ENCODE data around the gene GATA5.

GATA5 gene

DNA sequence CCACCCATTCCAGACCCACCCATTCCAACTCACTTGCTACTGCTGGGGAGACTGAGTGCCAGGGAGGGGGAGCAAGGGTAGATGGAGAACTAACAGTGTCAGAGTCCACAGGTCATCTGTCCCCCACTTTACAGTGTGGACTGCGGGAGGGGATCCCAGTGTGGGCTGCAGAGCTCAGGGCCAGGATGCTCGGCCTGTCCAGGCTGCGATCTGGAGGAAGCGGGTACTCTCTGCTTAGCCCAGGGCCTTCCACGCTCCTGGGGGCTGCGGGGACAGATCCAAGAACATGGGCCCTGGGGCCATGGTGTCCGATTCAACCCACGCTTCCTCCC is 14.1 kb upstream of the GATA5 start:
- H3K4me3 ChIP-seq (ENCODE audit: low read depth, low read length): no peak overlapping the region
- DNase-seq (ENCODE audit: low read depth): no peak

GRCh38 chr20:62489186-62489931 is 13.6 kb upstream of the GATA5 start:
- no peak for DNase-seq (ENCODE audit: low read depth)
- no peak overlapping the region for H3K4me3 ChIP-seq (ENCODE audit: low read depth, low read length)

DNA sequence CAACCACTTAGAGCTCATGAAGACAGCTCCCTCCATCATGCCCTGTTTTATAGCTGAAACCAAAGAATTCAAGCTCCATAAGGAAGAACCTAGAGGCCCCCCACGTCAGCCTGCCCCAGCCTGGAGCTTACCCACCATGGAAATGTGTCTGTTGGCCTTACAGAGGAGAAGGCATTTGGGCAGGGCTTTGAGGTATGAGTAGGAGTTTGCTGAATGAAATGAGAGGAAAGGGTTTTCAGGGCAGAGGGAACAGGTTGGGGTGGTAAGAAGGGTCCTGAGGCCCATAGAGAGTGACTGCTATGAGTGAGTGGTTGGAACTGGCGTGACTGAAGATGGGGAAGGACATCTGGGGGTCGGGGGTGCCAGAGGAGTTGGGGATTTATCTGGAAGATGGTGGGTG is 12.7 kb upstream of the GATA5 start:
- no peak overlapping the region for H3K4me3 ChIP-seq (ENCODE audit: low read depth, low read length)

GRCh38 chr20:62487561-62488354 is 12.0 kb upstream of the GATA5 start:
- no peak for DNase-seq (ENCODE audit: low read depth)
- H3K4me3 ChIP-seq (ENCODE audit: low read depth, low read length): no peak overlapping the region

More for the DNA sequence above, 12.7 kb upstream of the GATA5 start:
- DNase-seq (ENCODE audit: low read depth): no peak

DNA sequence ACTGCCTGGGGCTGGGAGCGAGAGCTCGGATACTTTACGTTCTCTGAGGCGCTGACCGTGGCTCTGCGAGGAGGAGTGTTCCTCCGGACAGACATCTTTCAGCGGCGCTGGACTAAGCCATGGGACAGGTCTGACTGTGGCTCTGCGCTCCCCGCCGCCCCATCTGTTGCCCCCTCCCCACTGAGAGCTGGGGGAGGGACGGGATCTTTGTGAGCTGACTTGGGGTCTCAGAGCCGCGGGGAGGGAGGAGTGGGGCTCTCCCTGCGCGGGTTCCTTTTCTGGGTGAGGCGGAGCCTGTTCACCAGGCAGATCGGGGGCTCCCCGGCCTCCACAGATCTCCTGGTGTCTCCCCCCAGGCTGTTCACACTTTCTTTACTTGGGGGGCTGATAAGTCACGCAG is 11.3 kb upstream of the GATA5 start:
- DNase-seq (ENCODE audit: low read depth): no peak
- H3K4me3 ChIP-seq (ENCODE audit: low read depth, low read length): no peak overlapping the region

GRCh38 chr20:62486484-62486883 is 10.7 kb upstream of the GATA5 start:
- DNase-seq (ENCODE audit: low read depth): no peak
- H3K4me3 ChIP-seq (ENCODE audit: low read depth, low read length): no peak overlapping the region

DNA sequence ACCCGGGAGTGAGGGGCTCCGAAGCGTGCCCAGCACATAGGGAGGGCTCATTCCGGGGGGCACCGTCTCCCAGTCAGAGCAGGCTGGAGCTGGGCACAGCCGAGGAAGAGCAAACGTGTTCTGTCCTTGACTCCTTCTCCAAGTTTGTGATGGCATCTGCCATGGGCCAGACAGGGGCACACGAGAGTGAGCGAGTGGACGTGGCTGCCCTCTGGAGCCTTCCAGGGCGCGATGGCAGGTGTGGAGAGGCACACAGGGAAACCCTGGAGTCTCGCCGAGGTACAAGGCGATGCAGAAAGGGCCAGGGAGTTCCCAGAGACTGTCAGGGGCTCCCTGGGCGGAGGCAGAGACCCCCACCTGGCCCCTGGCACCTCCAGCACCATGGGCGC is 9.9 kb upstream of the GATA5 start:
- H3K4me3 ChIP-seq (ENCODE audit: low read depth, low read length): no peak overlapping the region
- DNase-seq (ENCODE audit: low read depth): no peak

DNA sequence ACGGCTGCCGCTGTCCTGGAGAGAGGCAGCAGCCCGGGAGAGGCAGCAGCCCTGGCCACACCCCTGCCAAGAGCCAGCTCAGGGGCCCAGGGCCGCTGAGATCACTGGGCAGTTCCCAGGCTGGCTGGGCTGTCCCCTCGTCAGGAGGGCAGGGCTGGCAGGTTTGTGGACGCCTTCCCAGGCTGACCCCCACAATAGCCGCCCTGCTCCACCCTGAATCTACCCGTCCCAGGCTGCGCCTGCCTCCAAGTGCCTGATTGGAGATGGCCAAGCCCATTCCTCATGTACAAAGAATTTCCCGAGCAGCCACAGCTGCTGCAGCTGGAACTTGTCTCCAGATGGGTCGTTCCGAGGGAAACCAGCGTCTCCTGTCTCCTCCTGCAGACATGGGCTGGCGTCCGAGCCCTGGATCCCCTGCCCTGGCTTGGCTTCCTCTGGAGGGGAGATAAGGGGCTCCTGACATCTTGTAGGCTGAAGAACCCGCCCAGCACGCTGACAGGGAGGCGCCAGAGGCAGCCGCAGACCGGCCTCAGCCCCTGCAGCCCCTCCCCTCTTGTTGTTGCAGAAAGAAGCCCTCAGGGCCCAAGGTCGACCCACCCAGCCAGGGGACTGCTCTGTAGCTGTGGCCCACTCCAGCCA is 9.4 kb upstream of the GATA5 start:
- H3K4me3 ChIP-seq (ENCODE audit: low read depth, low read length): no peak overlapping the region
- no peak for DNase-seq (ENCODE audit: low read depth)

- H3K4me3 ChIP-seq (ENCODE audit: low read depth, low read length): no peak overlapping the region
These were observed 8.7 kb upstream of the GATA5 start for GRCh38 chr20:62484478-62484877.

DNA sequence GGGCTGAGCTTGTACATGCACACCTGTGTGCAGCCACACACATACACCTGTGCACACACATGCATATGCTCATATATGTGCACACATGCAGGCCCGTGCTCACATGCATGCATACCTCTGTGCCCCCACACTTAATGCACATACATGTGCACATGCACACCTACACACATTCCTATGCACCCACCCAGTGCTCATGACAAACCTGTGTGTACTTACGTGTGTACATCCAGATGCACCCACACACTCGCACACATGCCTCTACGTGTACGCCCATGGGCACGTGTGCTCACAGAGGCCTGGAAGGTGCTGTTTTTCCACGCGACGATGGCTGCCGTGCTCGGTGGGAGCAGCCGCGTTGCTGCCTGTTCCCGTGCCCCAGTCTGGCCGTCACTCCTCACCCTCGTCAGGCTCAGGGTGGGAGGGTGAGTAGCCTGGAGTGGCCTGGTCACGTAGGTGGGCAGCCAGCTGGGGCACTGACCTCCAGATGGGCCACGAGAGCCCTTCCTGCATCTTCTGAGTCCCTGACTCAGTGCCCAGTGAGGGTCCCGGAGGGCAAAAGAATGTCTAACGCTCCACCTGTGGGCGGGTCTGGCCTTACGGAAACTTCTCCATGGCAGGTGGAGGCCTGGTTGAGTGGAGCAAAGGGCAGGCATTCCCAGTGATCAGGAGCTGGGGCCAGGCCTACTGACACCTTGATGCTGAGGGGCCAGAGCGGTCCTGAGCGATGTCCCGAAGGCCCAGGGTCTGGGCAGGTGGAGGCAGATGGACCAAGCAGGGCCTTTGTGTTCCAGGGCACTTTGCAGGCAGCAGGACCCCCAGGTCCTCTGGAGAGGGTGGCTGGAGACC is 8.0 kb upstream of the GATA5 start:
- DNase-seq (ENCODE audit: low read depth): no peak
- no peak overlapping the region for H3K4me3 ChIP-seq (ENCODE audit: low read depth, low read length)

More at GRCh38 chr20:62484478-62484877, 8.7 kb upstream of the GATA5 start:
- no peak for DNase-seq (ENCODE audit: low read depth)

DNA sequence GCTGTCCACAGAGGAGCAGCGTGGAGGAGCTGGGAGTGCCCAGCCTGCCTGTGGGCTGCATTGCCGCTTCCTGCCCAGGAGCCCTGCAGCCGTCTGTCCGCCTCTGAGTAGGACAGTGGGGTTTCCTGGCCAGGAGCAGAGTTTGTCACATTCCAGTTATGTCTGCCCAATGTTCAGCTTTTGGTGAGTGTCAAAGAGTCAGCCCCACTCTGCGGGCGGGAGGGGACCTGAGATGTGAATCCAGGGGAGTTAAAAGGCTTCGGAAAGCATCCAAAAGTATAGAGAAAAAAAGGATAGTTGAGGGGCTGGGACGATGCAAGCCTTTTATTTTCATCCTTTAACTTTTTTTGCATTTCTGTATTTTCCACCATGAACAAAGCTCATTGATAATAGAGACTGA is 7.2 kb upstream of the GATA5 start:
- no peak for DNase-seq (ENCODE audit: low read depth)
- H3K4me3 ChIP-seq (ENCODE audit: low read depth, low read length): no peak overlapping the region

DNA sequence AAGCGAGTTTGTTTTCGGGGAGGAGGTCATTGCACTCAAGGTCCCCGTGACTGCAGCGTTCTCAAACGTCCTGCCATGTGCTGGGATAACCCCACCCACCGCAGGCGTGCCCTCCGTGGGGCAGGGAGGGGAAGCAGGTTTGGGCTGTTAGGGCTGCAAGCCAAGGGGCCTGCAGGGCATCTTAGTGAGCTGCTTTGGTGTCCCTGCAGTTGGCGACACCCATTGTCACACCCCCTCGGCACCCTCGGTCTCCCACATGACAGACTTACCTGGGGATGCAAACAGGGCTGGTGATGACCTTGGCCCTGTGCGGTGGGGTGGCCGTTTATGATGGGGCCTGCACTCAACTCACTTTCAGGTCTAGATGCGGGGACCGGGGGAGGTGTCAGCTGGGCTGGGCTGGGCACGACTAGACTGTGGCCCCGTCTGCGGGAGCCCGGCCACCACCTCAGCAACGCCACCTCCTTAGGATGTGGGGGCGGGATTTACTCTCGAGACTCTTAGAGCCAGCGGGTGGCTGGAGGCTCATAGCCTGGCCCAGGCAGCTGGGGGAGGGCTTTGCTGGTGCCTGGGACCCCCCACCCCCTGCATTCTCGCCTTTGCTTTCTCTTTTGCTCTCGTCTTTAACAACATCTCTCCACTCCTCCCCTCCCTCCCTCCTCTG is 6.5 kb upstream of the GATA5 start:
- no peak for DNase-seq (ENCODE audit: low read depth)
- H3K4me3 ChIP-seq (ENCODE audit: low read depth, low read length): no peak overlapping the region

DNA sequence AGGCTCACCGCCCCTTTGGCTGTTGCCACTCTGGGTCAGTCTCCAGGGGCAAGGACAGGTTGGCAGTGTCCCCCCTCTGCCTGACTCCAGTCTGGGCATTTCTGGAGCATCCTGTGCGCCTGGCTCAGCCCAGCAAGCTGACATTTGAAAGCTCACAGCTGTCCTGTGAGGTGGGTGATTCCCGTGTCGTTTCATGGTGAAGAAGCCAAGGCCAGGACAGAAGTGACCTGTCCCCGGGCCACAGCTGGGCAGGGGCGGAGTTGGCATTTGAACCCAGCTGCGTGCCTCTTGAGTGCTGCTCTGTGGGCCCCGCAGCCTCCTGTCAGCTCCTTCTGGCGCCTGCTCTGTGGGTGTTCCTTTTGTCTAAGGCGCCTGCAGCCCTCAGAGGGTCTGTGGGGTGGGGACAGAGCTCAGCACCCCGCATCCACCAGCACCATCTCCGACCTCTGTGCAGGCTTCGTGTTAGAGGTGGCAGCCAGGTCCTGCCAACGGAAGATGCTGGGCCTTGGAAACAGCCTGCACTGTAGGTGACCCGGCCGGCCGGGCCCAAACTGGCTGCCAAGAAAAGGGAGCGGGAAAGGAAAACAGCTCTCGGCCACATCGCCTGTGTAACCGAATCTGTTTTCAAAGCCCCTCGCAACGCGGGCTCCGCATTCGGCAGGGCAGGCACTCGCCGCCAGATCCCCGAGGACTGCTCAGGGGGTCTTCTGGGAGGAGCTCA is 5.8 kb upstream of the GATA5 start:
- no peak for DNase-seq (ENCODE audit: low read depth)
- no peak overlapping the region for H3K4me3 ChIP-seq (ENCODE audit: low read depth, low read length)

DNA sequence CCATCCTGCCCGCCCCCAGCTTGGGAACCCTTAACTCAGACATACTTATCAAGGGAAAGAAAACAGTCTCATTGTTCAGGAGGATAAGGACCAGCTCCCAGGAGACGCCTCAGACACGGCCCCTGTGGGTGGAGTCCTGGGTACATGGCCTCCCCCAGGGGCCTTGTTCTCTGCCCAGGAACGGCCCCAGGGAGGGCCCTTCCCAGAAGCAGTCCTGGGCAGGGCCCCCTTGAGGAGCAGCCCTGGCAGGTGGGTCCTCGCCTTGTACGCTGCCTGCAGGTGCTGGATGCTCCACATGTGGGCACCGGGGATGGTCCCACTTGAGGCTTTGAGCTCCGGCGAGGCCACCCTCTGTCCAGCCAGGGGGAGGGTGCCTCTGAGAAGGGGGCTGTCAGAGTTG is 4.5 kb upstream of the GATA5 start:
- no peak for DNase-seq (ENCODE audit: low read depth)
- no peak overlapping the region for H3K4me3 ChIP-seq (ENCODE audit: low read depth, low read length)

DNA sequence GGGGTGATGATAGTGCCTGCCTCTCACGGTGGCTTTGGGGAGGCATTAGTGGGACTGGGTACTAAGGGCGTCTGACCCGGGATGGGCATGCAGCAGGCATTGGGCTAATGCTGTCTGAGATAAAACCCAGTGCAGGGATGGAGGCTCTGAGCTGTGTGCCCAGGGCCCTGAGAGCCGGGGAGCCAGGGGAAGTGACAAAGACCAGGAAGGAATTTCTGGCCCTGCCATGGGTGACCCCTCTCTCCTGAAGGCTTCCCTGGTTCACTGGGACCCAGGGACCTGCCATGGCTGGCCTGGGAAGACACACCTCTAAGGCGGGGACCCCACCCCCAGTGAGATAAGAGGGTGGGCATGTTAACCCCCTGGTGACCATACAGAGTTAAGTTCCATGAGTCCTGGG is 3.9 kb upstream of the GATA5 start:
- H3K4me3 ChIP-seq (ENCODE audit: low read depth, low read length): no peak overlapping the region
- DNase-seq (ENCODE audit: low read depth): no peak

GRCh38 chr20:62479156-62479555 is 3.4 kb upstream of the GATA5 start:
- no peak for DNase-seq (ENCODE audit: low read depth)
- no peak overlapping the region for H3K4me3 ChIP-seq (ENCODE audit: low read depth, low read length)

GRCh38 chr20:62477669-62478455 is 2.1 kb upstream of the GATA5 start:
- H3K4me3 ChIP-seq (ENCODE audit: low read depth, low read length): no peak overlapping the region
- DNase-seq (ENCODE audit: low read depth): no peak

Data from skeletal muscle cell (primary cell).